Small intestine (tissue), 7 donors: ENCODE data around the gene SP3. TPM values are rescaled to one million over a fixed set of nuclear protein-coding genes. Genes with fewer than 3 reads are reported as not detected.
A peak's percentile ranks its signal among the peaks of the same experiment; 100 is the strongest.

Source experiments
- DNase-seq, 2 donors: peaks; one replicate each; pipeline versions ENCODE4 v3.0.0 to v3.0.0-alpha.2; 2013
- FAIRE-seq: peaks from 2 replicates; lab custom pipeline; 2012; peaks lifted over from hg19 to GRCh38; lab: Jason Lieb, UNC
- H3K27ac ChIP-seq, 3 donors: one replicate each; pipeline ENCODE4 v1.5.1; 2013; ENCODE audit warnings: low read length in 2 of 3, mild to moderate bottlenecking in 2 of 3, control low read depth in 1 of 3, inconsistent platforms in 1 of 3, low read depth in 1 of 3, moderate library complexity in 1 of 3
- H3K27me3 ChIP-seq, 3 donors: one replicate each; pipeline ENCODE4 v1.6.1; 2013; ENCODE audit warnings: low read length in 3 of 3, inconsistent platforms in 1 of 3; ENCODE audit not compliant: control insufficient read depth in 3 of 3, insufficient read depth in 3 of 3
- H3K36me3 ChIP-seq, 3 donors: one replicate each; pipeline ENCODE4 v1.6.1; 2013; ENCODE audit warnings: low read length in 3 of 3, inconsistent platforms in 1 of 3, low read depth in 1 of 3, mild to moderate bottlenecking in 1 of 3, moderate library complexity in 1 of 3; ENCODE audit not compliant: control insufficient read depth in 3 of 3, insufficient read depth in 2 of 3
- H3K4me1 ChIP-seq, 3 donors: one replicate each; pipeline ENCODE4 v1.6.1; 2013; ENCODE audit warnings: low read length in 2 of 3, inconsistent platforms in 1 of 3, low read depth in 1 of 3, mild to moderate bottlenecking in 1 of 3, moderate library complexity in 1 of 3; ENCODE audit not compliant: control insufficient read depth in 3 of 3, insufficient read depth in 2 of 3
- H3K4me3 ChIP-seq, 3 donors: one replicate each; pipeline ENCODE4 v1.5.1; 2013; ENCODE audit warnings: low read length in 3 of 3, control low read depth in 1 of 3, inconsistent platforms in 1 of 3, low read depth in 1 of 3, mild to moderate bottlenecking in 1 of 3, moderate library complexity in 1 of 3
- H3K9me3 ChIP-seq, 2 donors: one replicate each; pipeline ENCODE4 v1.6.1; 2013; ENCODE audit warnings: low read depth in 1 of 2, low read length in 1 of 2; ENCODE audit not compliant: control insufficient read depth in 2 of 2, insufficient read depth in 1 of 2
- WGBS, 3 donors: extraction: QIAGEN DNeasy Blood & Tissue Kit; methylation state at CpG; one replicate each; pipeline ENCODE4 v1.1.7; 2013; 5-methylcytosine and 5-hydroxymethylcytosine counted together
- polyA plus RNA-seq, 4 donors: library from polyadenylated mRNA; stranded (reverse) in 3 of 4; unstranded in 1 of 4; fragments of 200-250 nt in 3 of 4; fragments of 120-200 nt in 1 of 4; gene quantifications; one replicate each; pipeline versions ENCODE4 v1.2.1 to v1.2.3, GENCODE V29; 2013
- donor health status: healthy with polysubstance abuse.
- donor health status: control.
- donor health status: control.
- donor health status: Bipolar disorder and iron deficiency.
- donor health status: healthy.

The SP3 gene
- polyA plus RNA-seq, 4 donors, result 15.0 to 79.8 (median 19.1) TPM

DNA sequence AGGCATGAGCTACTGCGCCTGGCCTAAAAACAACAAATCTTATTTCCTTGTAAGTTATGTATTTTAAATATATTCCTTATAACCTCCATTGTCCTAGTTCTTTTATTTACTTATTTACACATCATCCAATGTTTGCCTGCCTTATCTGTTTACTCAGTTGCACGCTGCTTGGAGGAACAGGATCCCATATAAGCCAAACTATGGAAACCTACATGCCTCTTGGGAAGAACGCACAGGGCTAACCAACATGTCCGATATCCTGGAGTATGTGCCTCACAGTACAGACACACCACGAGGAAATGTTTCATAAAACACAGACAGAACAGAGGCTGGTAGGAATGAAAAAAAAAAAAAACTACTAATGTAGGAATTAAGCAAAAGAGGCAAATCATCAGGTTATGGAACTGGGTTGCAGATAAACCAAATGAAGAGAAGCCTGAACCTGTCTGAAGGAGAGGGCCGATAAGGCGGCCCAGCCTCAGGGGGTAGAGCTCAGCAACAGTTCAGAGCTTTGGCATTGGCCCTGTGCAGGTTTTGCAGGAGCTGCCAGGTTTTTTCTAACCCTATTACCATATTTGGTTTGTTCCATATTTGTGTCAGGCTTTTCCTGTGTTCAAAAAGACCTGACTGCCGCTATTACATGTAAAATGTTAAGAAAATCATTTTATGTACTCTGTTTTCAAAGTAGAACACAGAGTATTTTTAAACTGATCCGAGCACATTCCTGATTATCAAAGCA lies 19.9 kb upstream of the SP3 start:
- 54 to 67% (median 61%) methylated on average over 9 of the region's 9 CpGs for WGBS, 3 donors
- Histone ChIP-seq H3K9me3 (no peaks in the 10 kb centered on the region), H3K4me3 (no peak overlapping the region), H3K4me1 (peaks cover 4 to 21% (median 8%) of the 10 kb centered on the region in 3 donors), H3K36me3 (no peaks in the 10 kb centered on the region), H3K27me3 (no peaks in the 10 kb centered on the region), H3K27ac (no peak overlapping the region)
- FAIRE-seq, result no peak
- peak in 1 of 2 donors; percentile 16 for DNase-seq

DNA sequence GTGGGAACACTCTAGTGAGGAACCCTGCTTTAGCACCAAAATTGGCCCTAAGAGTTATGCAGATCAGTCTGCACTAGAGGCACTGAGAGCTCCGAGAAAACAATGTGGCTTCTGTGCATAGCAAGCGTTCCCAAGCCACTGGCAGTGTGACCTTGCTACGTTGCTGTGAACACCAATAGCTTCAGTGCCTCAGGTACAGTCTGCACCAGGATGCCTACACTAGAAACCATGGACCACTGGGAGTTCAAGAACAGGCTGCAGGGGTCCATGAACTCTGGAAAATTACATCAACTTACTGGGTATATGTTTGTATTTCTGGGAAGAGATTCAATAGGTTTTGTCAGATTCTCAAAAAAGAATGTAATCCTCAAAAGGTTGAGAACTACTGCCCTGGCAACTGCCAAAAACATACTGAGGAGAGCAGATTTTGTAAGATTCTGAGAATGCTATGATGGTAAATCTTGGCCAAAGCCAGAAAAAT lies 18.3 kb upstream of the SP3 start:
- FAIRE-seq (no peak), DNase-seq (no peak)
- Histone ChIP-seq H3K36me3 (no peaks in the 10 kb centered on the region), H3K27me3 (no peaks in the 10 kb centered on the region), H3K27ac (no peak overlapping the region), H3K9me3 (no peaks in the 10 kb centered on the region), H3K4me3 (no peak overlapping the region), H3K4me1 (peaks cover 4 to 21% (median 8%) of the 10 kb centered on the region in 3 donors)
- WGBS, 3 donors, result 69 to 84% (median 77%) methylated on average over 3 of the region's 3 CpGs

DNA sequence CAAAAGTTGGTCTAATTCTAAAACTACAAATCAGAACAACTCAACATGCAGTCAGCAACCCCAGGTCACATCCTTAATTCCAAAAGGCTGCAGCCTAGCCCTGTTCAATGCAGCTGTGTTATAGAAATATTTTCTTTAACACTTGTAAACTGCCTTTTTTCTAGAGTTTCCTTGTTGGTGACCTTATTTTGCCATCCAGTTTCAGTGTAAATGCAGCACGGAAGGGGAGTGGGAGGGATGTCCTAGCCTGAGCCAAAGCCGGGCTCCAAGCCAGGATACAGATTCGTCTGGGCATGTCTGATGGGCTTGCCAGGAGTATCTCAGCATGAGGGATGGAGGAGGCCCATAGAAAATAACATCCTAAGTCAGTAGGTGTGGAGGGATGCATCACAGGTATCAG lies 17.7 kb upstream of the SP3 start:
- Histone ChIP-seq H3K27me3 (no peaks in the 10 kb centered on the region), H3K9me3 (no peaks in the 10 kb centered on the region), H3K36me3 (no peaks in the 10 kb centered on the region), H3K4me1 (peaks cover 4 to 18% (median 8%) of the 10 kb centered on the region in 3 donors), H3K4me3 (no peak overlapping the region), H3K27ac (no peak overlapping the region)
- DNase-seq, result no peak
- WGBS, 3 donors, result 55 to 74% (median 66%) methylated on average over 3 of the region's 3 CpGs
- FAIRE-seq, result no peak

DNA sequence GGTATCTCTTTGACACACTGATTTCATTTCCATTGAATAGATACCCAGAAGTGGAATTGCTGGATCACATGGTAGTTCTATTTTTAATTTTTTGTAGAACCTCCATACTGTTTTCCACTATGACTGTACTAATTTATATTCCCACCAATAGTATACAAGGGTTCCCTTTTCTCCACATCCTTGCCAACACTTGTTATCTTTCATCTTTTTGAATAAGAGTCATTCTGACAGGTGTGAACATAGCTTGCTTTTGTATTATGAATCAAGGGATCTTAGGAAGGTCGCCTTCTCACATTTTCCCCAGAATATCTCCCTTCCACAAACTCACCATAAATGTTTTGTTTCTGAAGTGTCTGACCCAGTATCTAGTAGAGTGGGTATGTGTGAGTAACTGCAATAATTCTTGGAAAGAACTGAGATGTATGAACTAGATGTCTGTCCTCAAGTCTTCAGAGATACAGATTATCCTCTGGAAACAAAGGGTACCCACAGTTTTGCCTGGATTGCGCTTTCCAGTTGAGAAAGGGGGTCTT lies 17.1 kb upstream of the SP3 start:
- WGBS, 3 donors, result 85 to 93% (median 87%) methylated on average over 2 of the region's 2 CpGs

DNA sequence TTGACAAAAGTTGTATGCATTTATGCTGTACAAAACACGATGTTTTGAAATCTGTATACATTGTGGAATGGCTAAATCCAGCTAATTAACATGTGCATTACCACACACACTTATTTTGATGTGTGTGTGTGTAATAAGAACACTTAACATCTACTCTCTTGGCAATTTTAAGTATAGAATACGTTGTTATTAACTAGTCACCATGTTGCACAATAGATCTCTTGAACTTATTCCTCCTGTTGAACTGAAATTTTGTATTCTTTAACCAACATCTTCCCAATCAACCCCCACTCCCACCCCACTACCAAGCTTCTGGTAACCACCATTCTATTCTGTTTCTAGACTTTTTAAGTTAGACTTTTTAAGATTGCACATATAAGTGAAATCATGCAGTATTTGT lies 16.3 kb upstream of the SP3 start:
- no peak for FAIRE-seq

More for the DNA sequence above, 17.1 kb upstream of the SP3 start:
- peaks cover 4 to 18% (median 8%) of the 10 kb centered on the region in 3 donors for H3K4me1 ChIP-seq
- DNase-seq (no peak), FAIRE-seq (no peak)
- H3K27me3 ChIP-seq, result no peaks in the 10 kb centered on the region
- no peak overlapping the region for H3K27ac ChIP-seq
- H3K4me3 ChIP-seq, result no peak overlapping the region
- H3K36me3 ChIP-seq, result no peaks in the 10 kb centered on the region
- no peaks in the 10 kb centered on the region for H3K9me3 ChIP-seq

DNA sequence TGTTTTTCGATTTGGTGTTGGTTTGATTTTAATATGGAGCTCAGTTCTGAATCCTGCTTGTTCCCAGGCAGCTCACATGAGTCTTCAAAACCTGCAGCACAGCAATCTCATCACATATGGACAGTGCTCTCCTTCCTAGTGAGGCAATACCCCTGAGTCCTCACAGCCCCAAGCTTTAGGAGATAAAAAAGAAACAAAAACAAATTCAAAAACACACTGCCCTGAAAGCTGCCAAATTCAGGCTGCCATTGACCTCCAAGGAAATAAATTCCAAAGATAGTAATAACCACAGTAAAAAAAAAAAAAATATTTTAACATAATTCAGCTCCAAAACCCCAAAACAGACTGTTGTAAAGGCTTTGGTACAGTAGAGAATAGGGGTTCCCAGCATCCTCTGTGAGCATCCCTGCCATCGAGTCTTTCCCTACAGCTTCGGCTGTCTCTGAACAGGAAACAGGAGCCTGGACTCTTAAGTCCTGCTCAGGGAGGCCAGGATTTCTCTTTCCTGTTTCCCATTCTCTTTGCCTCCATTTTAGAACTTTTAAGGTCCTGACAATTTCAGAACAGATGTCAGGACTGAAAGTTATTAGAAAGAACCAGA lies 14.7 kb upstream of the SP3 start:
- no peak for FAIRE-seq
- H3K27me3 ChIP-seq, result no peaks in the 10 kb centered on the region
- WGBS, 3 donors, result 76 to 89% (median 88%) methylated on average over 3 of the region's 3 CpGs

More for the DNA sequence above, 16.3 kb upstream of the SP3 start:
- Histone ChIP-seq H3K4me3 (no peak overlapping the region), H3K36me3 (no peaks in the 10 kb centered on the region), H3K4me1 (peaks cover 4 to 17% (median 8%) of the 10 kb centered on the region in 3 donors), H3K27me3 (no peaks in the 10 kb centered on the region), H3K27ac (no peak overlapping the region), H3K9me3 (no peaks in the 10 kb centered on the region)
- DNase-seq, result no peak
- WGBS, 3 donors, result 74 to 91% (median 90%) methylated on average over 2 of the region's 2 CpGs

DNA sequence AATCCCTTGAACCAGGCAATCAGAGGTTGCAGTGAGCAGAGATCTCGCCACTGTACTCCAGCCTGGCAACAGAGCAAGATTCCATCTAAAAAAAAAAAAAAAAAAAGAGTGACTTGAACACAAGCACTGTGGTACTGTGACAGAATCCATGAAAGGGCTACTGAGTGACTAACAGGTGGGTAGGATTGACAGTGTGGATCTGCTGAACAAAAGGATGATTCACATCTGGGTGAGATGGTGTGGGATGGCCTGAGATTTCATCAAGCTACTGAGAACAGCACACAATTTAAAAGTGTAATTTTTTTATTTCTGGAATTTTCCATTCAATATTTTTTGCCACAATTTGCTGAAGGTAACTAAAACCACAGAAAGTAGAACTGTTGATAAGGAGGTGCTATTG lies 13.3 kb upstream of the SP3 start:
- WGBS, 3 donors, result 91 to 100% (median 100%) methylated on average over 1 of the region's 1 CpG
- Histone ChIP-seq H3K9me3 (no peaks in the 10 kb centered on the region), H3K27ac (no peak overlapping the region), H3K4me1 (no peaks in the 10 kb centered on the region), H3K36me3 (no peaks in the 10 kb centered on the region), H3K4me3 (no peak overlapping the region), H3K27me3 (no peaks in the 10 kb centered on the region)
- FAIRE-seq, result no peak
- no peak for DNase-seq

More for the DNA sequence above, 14.7 kb upstream of the SP3 start:
- Histone ChIP-seq H3K4me3 (no peak overlapping the region), H3K4me1 (peaks cover 0 to 2% (median 0%) of the 10 kb centered on the region in 3 donors), H3K27ac (no peak overlapping the region), H3K9me3 (no peaks in the 10 kb centered on the region), H3K36me3 (no peaks in the 10 kb centered on the region)
- no peak for DNase-seq

DNA sequence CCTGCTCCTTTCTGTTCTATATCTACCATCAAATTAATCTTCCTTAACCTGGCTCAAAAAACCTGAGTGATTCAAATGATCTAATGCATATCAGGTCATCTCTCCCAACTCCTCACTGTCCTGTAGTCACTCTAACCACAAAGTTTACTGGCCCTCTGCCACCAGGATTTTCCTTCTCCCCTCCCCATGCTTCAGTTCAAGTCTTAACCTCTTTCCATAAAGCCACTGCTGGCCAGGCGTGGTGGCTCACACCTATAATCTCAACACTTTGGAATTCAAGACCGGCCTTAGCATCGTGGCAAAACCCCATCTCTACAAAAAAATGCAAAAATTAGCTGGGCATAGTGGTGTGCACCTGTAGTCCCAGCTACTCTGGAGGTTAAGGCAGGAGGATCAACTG lies 7.5 kb upstream of the SP3 start:
- FAIRE-seq, result no peak
- Histone ChIP-seq H3K27ac (no peak overlapping the region), H3K36me3 (peaks cover 0 to 1% (median 0%) of the 10 kb centered on the region in 3 donors), H3K27me3 (no peaks in the 10 kb centered on the region), H3K9me3 (no peaks in the 10 kb centered on the region), H3K4me1 (peaks cover 0 to 16% (median 2%) of the 10 kb centered on the region in 3 donors), H3K4me3 (no peak overlapping the region)
- 60 to 85% (median 85%) methylated on average over 3 of the region's 3 CpGs for WGBS, 3 donors
- no peak for DNase-seq
